H1 (cell line): ENCODE results near the gene CHCHD3. TPM values are rescaled to one million over a fixed set of nuclear protein-coding genes. Genes with fewer than 3 reads are reported as not detected.

Experiments
- CTCF ChIA-PET: fragments of 300-600 bp; sonication (Branson Sonifier 250); formaldehyde crosslinking; loops from one replicate; lab custom pipeline; 2021; ENCODE audit not compliant: partially characterized antibody; lab: Charles Lee
- POLR2A ChIA-PET: fragments of 300-600 bp; sonication (Branson Sonifier 250); formaldehyde crosslinking; loops from one replicate; lab custom pipeline; 2021; ENCODE audit warnings: inconsistent platforms; ENCODE audit not compliant: partially characterized antibody; lab: Charles Lee
- DNase-seq, 2 experiments: peaks; one replicate each; pipeline versions ENCODE4 v3.0.0 to v3.0.0-alpha.2; 2010 to 2022; ENCODE audit warnings: low spot score in 2 of 2, low read depth in 1 of 2, mixed read lengths in 1 of 2
- FAIRE-seq: peaks from 2 replicates; lab custom pipeline; 2011; peaks lifted over from hg19 to GRCh38; lab: Jason Lieb, UNC
- H2AFZ ChIP-seq: 2 replicates; pipeline ENCODE4 v1.8.1; 2012; ENCODE audit warnings: low read length, inconsistent platforms
- H2AK5ac ChIP-seq: 2 replicates; pipeline ENCODE4 v1.6.1; 2013; ENCODE audit warnings: low read depth, low read length
- H2BK120ac ChIP-seq: replicated peaks from 2 replicates; pipeline ENCODE3; 2013; ENCODE audit warnings: low read depth, low read length, inconsistent platforms
- H2BK12ac ChIP-seq: 2 replicates; pipeline ENCODE4 v1.6.1; 2013; ENCODE audit warnings: low read depth, low read length
- H2BK15ac ChIP-seq: 2 replicates; pipeline ENCODE4 v1.6.1; 2013; ENCODE audit warnings: low read length
- H2BK20ac ChIP-seq: 2 replicates; pipeline ENCODE4 v1.6.1; 2013; ENCODE audit warnings: low read length
- H2BK5ac ChIP-seq: 2 replicates; pipeline ENCODE4 v1.6.1; 2013; ENCODE audit warnings: low read depth, low read length
- H3K14ac ChIP-seq: 2 replicates; pipeline ENCODE4 v1.6.1; 2013; ENCODE audit warnings: inconsistent platforms; ENCODE audit not compliant: insufficient read length
- H3K18ac ChIP-seq: 2 replicates; pipeline ENCODE4 v1.6.1; 2013; ENCODE audit warnings: low read length; ENCODE audit errors: extremely low read depth
- H3K23ac ChIP-seq: 2 replicates; pipeline ENCODE4 v1.6.1; 2013; ENCODE audit warnings: inconsistent platforms; ENCODE audit not compliant: insufficient read length
- H3K23me2 ChIP-seq: 2 replicates; pipeline ENCODE4 v1.6.1; 2013; ENCODE audit warnings: low read depth, low read length
- H3K27ac ChIP-seq: 2 replicates; pipeline ENCODE4 v1.6.1; 2011; ENCODE audit warnings: low read depth, low read length, inconsistent platforms
- H3K27me3 ChIP-seq, 4 experiments: replicated peaks in 1 of 4; 1 replicate in 1 of 4; 2 replicates in 3 of 4; pipeline versions ENCODE4 v1.6.1 to v1.8.1; 2011 to 2013; ENCODE audit warnings: low read length in 3 of 4, mild to moderate bottlenecking in 3 of 4, inconsistent platforms in 2 of 4, mixed read lengths in 2 of 4, moderate library complexity in 1 of 4; ENCODE audit not compliant: control insufficient read depth in 3 of 4, insufficient read depth in 3 of 4; ENCODE audit errors: extremely low read depth in 1 of 4
- H3K36me3 ChIP-seq, 4 experiments: 2 replicates each; pipeline versions ENCODE4 v1.6.1 to v1.8.1; 2011 to 2013; ENCODE audit warnings: mild to moderate bottlenecking in 4 of 4, low read length in 3 of 4, moderate library complexity in 2 of 4, control low read depth in 1 of 4, inconsistent platforms in 1 of 4; ENCODE audit not compliant: insufficient read depth in 4 of 4, control insufficient read depth in 2 of 4
- H3K4ac ChIP-seq: replicated peaks from 2 replicates; pipeline ENCODE3; 2013; ENCODE audit warnings: low read length, low read depth, mixed read lengths, inconsistent platforms; ENCODE audit not compliant: insufficient read length
- H3K4me1 ChIP-seq, 4 experiments: replicated peaks in 1 of 4; 1 replicate in 1 of 4; 2 replicates in 3 of 4; pipeline versions ENCODE4 v1.6.1 to v1.8.1; 2011 to 2013; ENCODE audit warnings: low read length in 3 of 4, inconsistent platforms in 2 of 4, mixed read lengths in 1 of 4; ENCODE audit not compliant: insufficient read depth in 4 of 4, control insufficient read depth in 3 of 4
- H3K4me2 ChIP-seq, 2 experiments: 2 replicates each; pipeline versions ENCODE4 v1.6.1 to v1.8.1; 2011 to 2013; ENCODE audit warnings: low read depth in 2 of 2, low read length in 2 of 2, control low read depth in 1 of 2, inconsistent platforms in 1 of 2, mild to moderate bottlenecking in 1 of 2; ENCODE audit not compliant: insufficient read depth in 1 of 2
- H3K4me3 ChIP-seq, 4 experiments: fragments of 200-600, 300-600 bp in 1 of 4; sonication (generic), shearing (Covaris generic), sonication (Bioruptor Twin) in 1 of 4; 2 replicates each; pipeline versions ENCODE4 v1.5.1 to v1.8.1; 2011 to 2016; ENCODE audit warnings: low read length in 4 of 4, low read depth in 3 of 4, control low read depth in 2 of 4, inconsistent platforms in 2 of 4, mild to moderate bottlenecking in 2 of 4, mixed read lengths in 1 of 4, moderate library complexity in 1 of 4; ENCODE audit not compliant: insufficient read depth in 2 of 4; ENCODE audit errors: extremely low read depth in 1 of 4
- H3K56ac ChIP-seq: replicated peaks from 2 replicates; pipeline ENCODE3; 2013; ENCODE audit warnings: low read depth, mild to moderate bottlenecking, mixed read lengths, low read length, inconsistent platforms; ENCODE audit not compliant: insufficient read length
- H3K79me1 ChIP-seq: 2 replicates; pipeline ENCODE4 v1.6.1; 2013; ENCODE audit warnings: low read depth, low read length, control low read depth
- H3K79me2 ChIP-seq, 2 experiments: 2 replicates each; pipeline versions ENCODE4 v1.6.1 to v1.8.1; 2012 to 2013; ENCODE audit warnings: low read length in 2 of 2, mild to moderate bottlenecking in 2 of 2, inconsistent platforms in 1 of 2; ENCODE audit not compliant: insufficient read depth in 2 of 2, control insufficient read depth in 1 of 2
- H3K9ac ChIP-seq, 4 experiments: replicated peaks in 1 of 4; 1 replicate in 1 of 4; 2 replicates in 3 of 4; pipeline versions ENCODE4 v1.6.1 to v1.8.1; 2011 to 2013; ENCODE audit warnings: low read depth in 3 of 4, low read length in 3 of 4, control low read depth in 2 of 4, mild to moderate bottlenecking in 2 of 4, moderate library complexity in 2 of 4, inconsistent platforms in 1 of 4; ENCODE audit errors: extremely low read depth in 1 of 4
- H3K9me3 ChIP-seq, 2 experiments: 2 replicates each; pipeline versions ENCODE4 v1.6.1 to v1.8.1; 2012 to 2013; ENCODE audit warnings: mild to moderate bottlenecking in 2 of 2, moderate library complexity in 2 of 2, control low read depth in 1 of 2, inconsistent platforms in 1 of 2, low read depth in 1 of 2, low read length in 1 of 2, mixed read lengths in 1 of 2; ENCODE audit not compliant: insufficient read depth in 2 of 2
- H4K20me1 ChIP-seq, 2 experiments: replicated peaks in 1 of 2; 2 replicates each; pipeline versions ENCODE3 to v1.8.1; 2011 to 2013; ENCODE audit warnings: inconsistent platforms in 2 of 2, low read length in 2 of 2, mild to moderate bottlenecking in 1 of 2; ENCODE audit not compliant: insufficient read depth in 2 of 2, control insufficient read depth in 1 of 2
- H4K5ac ChIP-seq: 2 replicates; pipeline ENCODE4 v1.6.1; 2013; ENCODE audit warnings: low read length, low read depth, mixed read lengths, inconsistent platforms; ENCODE audit not compliant: insufficient read length
- H4K8ac ChIP-seq: 2 replicates; pipeline ENCODE4 v1.8.0; 2013; ENCODE audit warnings: mild to moderate bottlenecking, moderate library complexity, low read length, inconsistent platforms; ENCODE audit not compliant: insufficient read depth; ENCODE audit errors: extremely low read depth
- H4K91ac ChIP-seq: replicated peaks from 2 replicates; pipeline ENCODE3; 2013; ENCODE audit warnings: low read length, mixed read lengths, inconsistent platforms; ENCODE audit not compliant: insufficient read length
- HDAC2 ChIP-seq, 2 experiments: fragments of 300-600 bp in 1 of 2; sonication (generic) in 1 of 2; IDR thresholded peaks; 2 replicates each; pipeline ENCODE4 v1.6.1; 2011 to 2012; ENCODE audit warnings: low read depth in 2 of 2, low read length in 2 of 2, mild to moderate bottlenecking in 2 of 2, moderate library complexity in 2 of 2, borderline replicate concordance in 1 of 2, inconsistent platforms in 1 of 2
- POLR2A ChIP-seq, 2 experiments: IDR thresholded peaks; 1 replicate in 1 of 2; 2 replicates in 1 of 2; pipeline ENCODE4 v1.6.1; 2011; ENCODE audit warnings: low read depth in 2 of 2, low read length in 2 of 2, mild to moderate bottlenecking in 2 of 2; ENCODE audit errors: control extremely low read depth in 1 of 2
- RFX5 ChIP-seq: IDR thresholded peaks from 2 replicates; pipeline ENCODE4 v1.6.1; 2011; ENCODE audit warnings: low read depth, low read length, improper control_type of control experiment, borderline replicate concordance
- YY1 ChIP-seq: IDR thresholded peaks from 2 replicates; pipeline ENCODE4 v1.6.1; 2011; ENCODE audit warnings: low read depth, mild to moderate bottlenecking, low read length
- WGBS, 2 experiments: shearing (Covaris generic) in 1 of 2; methylation state at CpG; one replicate each; pipeline versions ENCODE4 v1.1.6 to v1.1.7; 2013 to 2015; ENCODE audit warnings: low lambda C conversion rate in 2 of 2, mixed read lengths in 2 of 2, inconsistent platforms in 1 of 2, low coverage in 1 of 2, missing lambda C conversion rate in 1 of 2; ENCODE audit not compliant: insufficient replicate concordance in 2 of 2, insufficient coverage in 1 of 2, insufficient read length in 1 of 2; ENCODE audit errors: extremely low coverage in 1 of 2, missing lambda C conversion rate in 1 of 2; 5-methylcytosine and 5-hydroxymethylcytosine counted together
- polyA plus RNA-seq, 7 experiments: library from polyadenylated mRNA; depleted of rRNA in 3 of 7; stranded (reverse) in 5 of 7; unstranded in 2 of 7; fragments of >200 nt in 5 of 7; fragments of 200-250 nt in 2 of 7; gene quantifications; 1 replicate in 5 of 7; 2 replicates in 1 of 7; 4 replicates in 1 of 7; pipeline versions ENCODE4 v1.2.1 to v1.2.3, GENCODE V29; 2011 to 2013; ENCODE audit warnings: missing spikeins in 2 of 7, mixed read lengths in 2 of 7
- total RNA-seq: library from RNA; stranded (reverse); fragmentation: NEBNext Ultra II Directional; extraction: Animal tissue kit (Norgen Biotek cat#: 25700); gene quantifications from 2 replicates; pipeline ENCODE4 v1.2.1, GENCODE V29; 2021

CHCHD3 gene
- total and polyA plus RNA-seq, 2 of the 8 experiments (the other 6 are each of a cell fraction or from before 2014, with no cell fraction given) = 42.9 to 137 TPM

DNA sequence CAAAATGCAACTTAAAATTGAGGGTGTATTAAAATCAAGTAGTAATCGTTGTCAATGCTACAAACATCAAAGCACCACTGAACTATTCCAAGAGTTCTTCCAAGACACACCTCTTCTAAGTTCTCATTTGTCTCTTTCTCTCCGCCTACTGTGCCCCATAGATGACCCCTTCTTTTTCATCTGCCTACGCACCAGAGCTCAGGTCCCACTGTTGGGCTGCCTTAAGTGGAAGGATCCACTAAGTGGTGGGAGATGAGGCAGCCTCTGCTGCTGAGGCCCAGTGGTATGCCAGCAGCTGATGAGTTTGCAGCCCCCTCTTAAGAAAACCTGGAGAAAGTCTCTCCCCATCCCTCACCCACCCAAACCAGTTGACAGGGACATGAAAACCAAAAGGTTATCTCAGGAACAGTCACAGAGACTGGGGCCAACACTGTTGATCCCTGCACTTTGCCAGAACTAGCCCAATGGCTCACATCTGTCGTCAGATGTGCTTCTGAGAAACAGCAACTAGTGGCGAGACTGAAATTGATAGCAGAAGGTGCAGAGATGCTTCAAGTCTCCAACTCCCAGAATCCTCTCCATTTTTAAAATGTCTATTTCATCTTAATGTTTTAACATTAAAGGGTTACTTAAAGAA, 88.4 kb downstream of the CHCHD3 start:
- no peak overlapping the region for H2AK5ac ChIP-seq
- no peak overlapping the region for H2BK5ac ChIP-seq
- no peaks in the 10 kb centered on the region for H3K27me3 ChIP-seq
- no peak overlapping the region for H3K23ac ChIP-seq
- H3K79me1 ChIP-seq = peaks cover 3% of the 10 kb centered on the region
- FAIRE-seq (no peak), DNase-seq (no peak)
- H3K27ac ChIP-seq = no peak overlapping the region
- H2BK15ac ChIP-seq = no peak overlapping the region
- H3K56ac ChIP-seq = no peak overlapping the region
- H3K4ac ChIP-seq = no peak overlapping the region
- TF ChIP-seq RFX5 (no peak), YY1 (no peak), HDAC2 (IDR thresholded peaks at IDR 0.05; ENCODE audit: borderline replicate concordance in 1 of 2, low read depth in 2 of 2, low read length in 2 of 2) (no peak), POLR2A (IDR thresholded peaks at IDR 0.05; ENCODE audit: control extremely low read depth in 1 of 2, low read depth in 2 of 2, low read length in 2 of 2) (no peak)
- no peaks in the 10 kb centered on the region for H3K23me2 ChIP-seq
- no peak overlapping the region for H3K14ac ChIP-seq
- CTCF ChIA-PET = interaction anchor here (0.9 to 1.2 kb wide), 2 partner anchors 11 to 146 kb away, joined by 3 read pairs; no protein-coding TSS in a partner anchor
- peaks cover 0 to 97% of the 10 kb centered on the region in 2 experiments; a peak in 3 of 4 replicates for H3K79me2 ChIP-seq
- no peak overlapping the region for H4K91ac ChIP-seq
- POLR2A ChIA-PET = no interaction called here
- no peak overlapping the region for H3K18ac ChIP-seq
- no peak overlapping the region for H3K9ac ChIP-seq
- no peak overlapping the region for H2BK12ac ChIP-seq
- peaks cover 4 to 7% of the 10 kb centered on the region in 2 experiments for H4K20me1 ChIP-seq
- H4K5ac ChIP-seq = no peak overlapping the region
- H2AFZ ChIP-seq = no peak overlapping the region
- H3K4me3 ChIP-seq = no peak overlapping the region
- no peak overlapping the region for H2BK20ac ChIP-seq
- no peaks in the 10 kb centered on the region for H3K36me3 ChIP-seq
- 81% methylated on average over 5 of the region's 5 CpGs; no CpG with 5 or more reads in 1 of the 2 experiments for WGBS, 2 experiments
- no peak overlapping the region for H2BK120ac ChIP-seq
- H4K8ac ChIP-seq = no peak overlapping the region
- H3K4me2 ChIP-seq = no peak overlapping the region
- no peaks in the 10 kb centered on the region for H3K9me3 ChIP-seq
- peaks cover 3 to 18% (median 8%) of the 10 kb centered on the region in 4 experiments; a peak in 5 of 7 replicates for H3K4me1 ChIP-seq
